Upper lobe of left lung (tissue), 6 donors: ENCODE results near the gene SRBD1. TPM values are rescaled to one million over a fixed set of nuclear protein-coding genes. Genes with fewer than 3 reads are reported as not detected.

Source experiments
- ATAC-seq, 2 donors: fragments of 200-7000 bp; cut with Tn5 transposase; one replicate each; pipeline ENCODE4 v1.9.1; 2022; ENCODE audit warnings: mild to moderate bottlenecking in 2 of 2, moderate library complexity in 2 of 2; ENCODE audit not compliant: low FRiP score in 2 of 2
- DNase-seq, 2 donors: peaks; one replicate each; pipeline ENCODE4 v3.0.0-alpha.2; 2019 to 2020
- H3K27ac ChIP-seq, 4 donors: fragments of 200-600 bp; sonication (generic); one replicate each; pipeline ENCODE4 v1.5.1; 2016 to 2019
- H3K27me3 ChIP-seq, 4 donors: fragments of 200-600 bp; sonication (generic); one replicate each; pipeline ENCODE4 v1.5.1; 2017 to 2019
- H3K36me3 ChIP-seq, 4 donors: fragments of 200-600 bp; sonication (generic); one replicate each; pipeline ENCODE4 v1.5.1; 2016 to 2019
- H3K4me1 ChIP-seq, 4 donors: fragments of 200-600 bp; sonication (generic); one replicate each; pipeline ENCODE4 v1.5.1; 2018 to 2019
- H3K4me3 ChIP-seq, 4 donors: fragments of 200-600 bp; sonication (generic); one replicate each; pipeline ENCODE4 v1.5.1; 2017 to 2019; ENCODE audit warnings: mild to moderate bottlenecking in 2 of 4, moderate library complexity in 1 of 4
- H3K9me3 ChIP-seq, 4 donors: fragments of 200-600 bp; sonication (generic); one replicate each; pipeline ENCODE4 v1.5.1; 2018 to 2019
- EP300 ChIP-seq, 4 donors: sonication (generic); formaldehyde crosslinking; IDR thresholded peaks; one replicate each; pipeline ENCODE4 v1.5.1; 2017; ENCODE audit warnings: antibody characterized with exemption in 4 of 4, control low read depth in 2 of 4
- POLR2A ChIP-seq, 4 donors: fragments of 450-650 bp; IDR thresholded peaks; one replicate each; pipeline ENCODE4 v1.5.1; 2016 to 2017; ENCODE audit warnings: antibody characterized with exemption in 4 of 4, mild to moderate bottlenecking in 2 of 4
- POLR2AphosphoS5 ChIP-seq, 2 donors: sonication (generic); formaldehyde crosslinking; IDR thresholded peaks; one replicate each; pipeline ENCODE4 v1.5.1; 2017; ENCODE audit warnings: antibody characterized with exemption in 2 of 2
- WGBS, 2 donors: methylation state at CpG; one replicate each; pipeline ENCODE4 v1.1.5; 2017 to 2018; 5-methylcytosine and 5-hydroxymethylcytosine counted together
- total RNA-seq, 6 donors: library from RNA; depleted of rRNA in 4 of 6; stranded (reverse); fragments of >200 nt in 4 of 6; gene quantifications; one replicate each; pipeline versions ENCODE4 v1.1.0 to v1.2.1, GENCODE V29; 2016 to 2021
- TF ChIP-seq, protein P1 (sequence below), 6 experiments: fragments of 450-650 bp in 4 of 6; fragments of 200-600 bp in 2 of 6; sonication (generic) in 2 of 6; IDR thresholded peaks; one replicate each; pipeline ENCODE4 v1.5.1; 2016 to 2019; ENCODE audit warnings: antibody characterized with exemption in 6 of 6
- donor health status: DM: no; HTN: no; CAD: no; lungs with moderate emphysema.
- donor health status: DM: no; HTN: yes; CAD: no; lungs with severe emphysema.

SRBD1 gene
- total RNA-seq, 6 donors from 2014 or later = 16.4 to 38.3 (median 19.0) TPM

DNA sequence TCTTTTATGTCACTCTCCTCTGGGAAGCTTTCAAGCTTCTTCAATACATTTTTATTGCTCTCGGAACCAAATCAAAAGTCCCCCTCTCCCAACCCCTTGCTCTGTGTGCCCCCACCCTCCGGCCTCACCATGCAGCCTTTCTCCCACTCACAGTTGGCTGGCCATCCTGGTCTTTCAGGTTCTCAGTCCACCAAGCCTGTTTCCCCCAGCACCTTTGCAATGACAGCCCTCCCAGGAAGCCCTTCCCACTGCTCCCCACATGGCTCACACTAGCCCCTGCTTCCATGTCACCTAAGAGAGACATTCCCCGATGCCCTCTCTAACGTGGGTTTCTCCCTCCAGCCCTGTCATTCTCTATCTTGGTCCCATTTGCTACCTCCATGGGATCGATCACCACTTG lies 266.6 kb downstream of the SRBD1 start:
- Histone ChIP-seq H3K27me3 (no peaks in the 10 kb centered on the region), H3K4me1 (no peaks in the 10 kb centered on the region), H3K4me3 (no peak overlapping the region), H3K27ac (no peak overlapping the region), H3K9me3 (no peaks in the 10 kb centered on the region), H3K36me3 (no peaks in the 10 kb centered on the region)
- 90 to 95% methylated on average over 5 of the region's 5 CpGs for WGBS, 2 donors
- TF ChIP-seq, protein P1, sequence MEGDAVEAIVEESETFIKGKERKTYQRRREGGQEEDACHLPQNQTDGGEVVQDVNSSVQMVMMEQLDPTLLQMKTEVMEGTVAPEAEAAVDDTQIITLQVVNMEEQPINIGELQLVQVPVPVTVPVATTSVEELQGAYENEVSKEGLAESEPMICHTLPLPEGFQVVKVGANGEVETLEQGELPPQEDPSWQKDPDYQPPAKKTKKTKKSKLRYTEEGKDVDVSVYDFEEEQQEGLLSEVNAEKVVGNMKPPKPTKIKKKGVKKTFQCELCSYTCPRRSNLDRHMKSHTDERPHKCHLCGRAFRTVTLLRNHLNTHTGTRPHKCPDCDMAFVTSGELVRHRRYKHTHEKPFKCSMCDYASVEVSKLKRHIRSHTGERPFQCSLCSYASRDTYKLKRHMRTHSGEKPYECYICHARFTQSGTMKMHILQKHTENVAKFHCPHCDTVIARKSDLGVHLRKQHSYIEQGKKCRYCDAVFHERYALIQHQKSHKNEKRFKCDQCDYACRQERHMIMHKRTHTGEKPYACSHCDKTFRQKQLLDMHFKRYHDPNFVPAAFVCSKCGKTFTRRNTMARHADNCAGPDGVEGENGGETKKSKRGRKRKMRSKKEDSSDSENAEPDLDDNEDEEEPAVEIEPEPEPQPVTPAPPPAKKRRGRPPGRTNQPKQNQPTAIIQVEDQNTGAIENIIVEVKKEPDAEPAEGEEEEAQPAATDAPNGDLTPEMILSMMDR (IDR thresholded peaks at IDR 0.05) = no peak
- TF ChIP-seq EP300 (IDR thresholded peaks at IDR 0.05) (no peak), POLR2A (IDR thresholded peaks at IDR 0.05) (no peak), POLR2AphosphoS5 (IDR thresholded peaks at IDR 0.05) (no peak)
- ATAC-seq (no peak), DNase-seq (no peak)

DNA sequence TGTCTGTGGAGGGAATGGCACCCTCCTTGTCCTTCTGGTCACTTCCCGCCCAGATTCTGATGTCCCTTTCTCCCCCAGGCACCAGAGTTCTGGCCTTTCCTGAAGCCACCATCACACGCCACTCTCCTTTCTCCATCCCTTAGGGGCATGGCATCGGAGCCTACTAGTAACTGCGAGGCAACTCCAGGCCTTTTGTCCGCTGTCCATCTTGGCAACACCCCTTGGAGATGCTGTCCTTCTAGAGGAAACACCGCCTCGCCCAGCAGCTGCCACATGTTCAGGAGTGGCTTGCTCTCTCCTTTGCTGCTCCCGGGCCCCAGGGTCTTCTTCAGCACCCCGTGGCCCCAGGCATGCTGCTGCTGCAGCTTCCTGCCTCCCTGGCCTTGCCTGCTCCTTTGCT lies 267.0 kb downstream of the SRBD1 start:
- no peak for ATAC-seq
- Histone ChIP-seq H3K4me3 (no peak overlapping the region), H3K27me3 (no peaks in the 10 kb centered on the region), H3K36me3 (no peaks in the 10 kb centered on the region), H3K4me1 (no peaks in the 10 kb centered on the region), H3K27ac (no peak overlapping the region), H3K9me3 (no peaks in the 10 kb centered on the region)
- WGBS, 2 donors = 83 to 90% methylated on average over 9 of the region's 9 CpGs
- peak in 1 of 2 donors; percentile 27 for DNase-seq
- TF ChIP-seq POLR2A (IDR thresholded peaks at IDR 0.05) (no peak), EP300 (IDR thresholded peaks at IDR 0.05) (no peak), POLR2AphosphoS5 (IDR thresholded peaks at IDR 0.05) (no peak)
- TF ChIP-seq, protein P1 (IDR thresholded peaks at IDR 0.05) = no peak

DNA sequence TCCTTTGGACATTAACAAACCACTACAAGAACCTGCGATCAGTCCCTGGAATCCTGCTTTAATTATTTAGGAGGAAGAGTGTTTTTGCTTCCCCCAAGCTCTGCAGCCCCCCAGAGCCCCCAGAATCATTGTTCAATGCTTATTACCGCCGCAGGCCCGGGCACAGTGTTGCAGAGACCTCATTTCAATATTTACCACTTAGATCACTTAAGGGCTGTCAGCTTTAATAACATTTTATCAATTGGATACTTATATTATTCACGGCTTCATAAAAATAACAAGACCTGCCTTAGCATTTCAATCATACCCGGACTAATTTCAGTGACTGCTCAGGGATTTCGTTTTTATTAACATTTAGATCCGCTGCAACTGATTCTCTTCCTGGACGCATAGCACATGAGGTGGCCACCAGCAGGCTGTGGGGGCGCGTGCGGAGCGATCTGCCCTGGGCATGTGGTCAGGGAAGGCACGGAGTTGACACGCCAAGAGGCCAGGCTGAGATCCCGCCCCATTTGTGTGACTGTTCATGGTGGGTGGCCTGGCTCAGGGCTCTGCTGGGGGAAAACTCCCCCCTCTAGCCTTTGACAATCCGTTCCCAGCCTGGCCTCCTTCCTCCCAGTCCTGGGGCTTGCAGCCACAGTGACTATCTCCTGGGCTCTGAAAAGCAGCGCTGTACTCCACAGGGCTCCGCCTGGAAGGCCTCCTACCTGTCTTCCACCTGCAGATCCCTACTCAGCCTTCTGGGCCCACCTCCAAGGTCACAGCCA lies 267.6 kb downstream of the SRBD1 start:
- 80 to 82% methylated on average over 18 to 19 of the region's 19 CpGs for WGBS, 2 donors
- Histone ChIP-seq H3K9me3 (no peaks in the 10 kb centered on the region), H3K36me3 (no peaks in the 10 kb centered on the region), H3K27me3 (no peaks in the 10 kb centered on the region), H3K4me3 (no peak overlapping the region), H3K4me1 (no peaks in the 10 kb centered on the region), H3K27ac (no peak overlapping the region)
- TF ChIP-seq EP300 (IDR thresholded peaks at IDR 0.05) (no peak), POLR2AphosphoS5 (IDR thresholded peaks at IDR 0.05) (no peak), POLR2A (IDR thresholded peaks at IDR 0.05) (no peak)
- TF ChIP-seq, protein P1 (IDR thresholded peaks at IDR 0.05) = no peak
- ATAC-seq (no peak), DNase-seq (peak in 1 of 2 donors; percentile 70)

DNA sequence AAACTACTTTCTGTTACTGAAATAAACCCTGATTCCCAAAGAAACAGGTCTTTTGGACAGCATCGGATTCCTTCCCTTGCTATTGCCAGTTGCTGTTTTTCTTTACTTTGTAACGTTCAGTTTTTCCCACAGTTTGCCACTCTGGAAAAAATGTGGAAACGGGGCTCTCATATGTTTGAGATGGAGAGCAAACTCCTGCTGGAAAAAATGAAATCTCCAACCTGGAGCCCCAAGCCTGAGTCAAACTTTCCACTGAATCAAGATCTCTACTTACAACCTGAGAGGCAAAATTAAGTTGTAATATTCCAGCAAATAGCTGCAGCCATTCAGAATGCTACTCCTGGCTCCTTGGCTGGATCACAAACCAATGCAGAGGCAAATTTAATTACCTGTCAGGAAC lies 270.7 kb downstream of the SRBD1 start:
- Histone ChIP-seq H3K4me3 (no peak overlapping the region), H3K27me3 (no peaks in the 10 kb centered on the region), H3K27ac (no peak overlapping the region), H3K4me1 (no peaks in the 10 kb centered on the region), H3K36me3 (no peaks in the 10 kb centered on the region), H3K9me3 (no peaks in the 10 kb centered on the region)
- DNase-seq (no peak), ATAC-seq (no peak)
- 79 to 90% methylated on average over 3 of the region's 3 CpGs for WGBS, 2 donors
- TF ChIP-seq POLR2A (IDR thresholded peaks at IDR 0.05) = no peak
- TF ChIP-seq, protein P1 (IDR thresholded peaks at IDR 0.05) = no peak

DNA sequence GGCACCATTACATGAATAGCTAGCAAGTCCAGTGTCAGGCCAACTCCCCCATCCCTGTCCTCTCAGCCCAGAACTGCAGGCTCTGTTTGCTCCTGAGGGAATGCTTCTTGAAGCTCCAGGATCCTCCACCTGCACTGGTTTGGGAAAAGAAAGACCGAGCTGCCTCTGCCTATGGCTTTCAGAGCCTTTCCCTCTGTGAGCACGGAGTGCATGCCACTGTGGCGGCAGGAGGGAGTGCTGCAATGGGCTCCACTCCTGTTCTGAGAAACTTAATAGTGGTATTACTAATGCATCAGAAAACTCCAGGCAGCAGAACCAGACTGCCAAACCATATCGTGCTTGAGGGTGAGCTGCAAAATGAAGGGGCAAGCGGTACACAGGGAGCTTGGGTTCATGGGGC lies 271.8 kb downstream of the SRBD1 start:
- Histone ChIP-seq H3K4me1 (no peaks in the 10 kb centered on the region), H3K27me3 (no peaks in the 10 kb centered on the region), H3K27ac (no peak overlapping the region), H3K4me3 (no peak overlapping the region), H3K36me3 (no peaks in the 10 kb centered on the region), H3K9me3 (no peaks in the 10 kb centered on the region)
- TF ChIP-seq, protein P1 (IDR thresholded peaks at IDR 0.05) = no peak
- no peak for TF ChIP-seq POLR2A (IDR thresholded peaks at IDR 0.05)
- no peak for TF ChIP-seq EP300 (IDR thresholded peaks at IDR 0.05)
- no peak for TF ChIP-seq POLR2AphosphoS5 (IDR thresholded peaks at IDR 0.05)
- 93% methylated on average over 2 to 5 of the region's 5 CpGs for WGBS, 2 donors
- DNase-seq (no peak), ATAC-seq (no peak)
